HL-60 (cell line): ENCODE measurements around the gene IPPK.

Source experiments
- DNase-seq, 2 experiments: peaks; one replicate each; pipeline ENCODE4 v3.0.0-alpha.2; 2010 to 2020; ENCODE audit warnings: low read depth in 1 of 2, low spot score in 1 of 2
- H3K27ac ChIP-seq: fragments of 250-450 bp; sonication (Bioruptor Pico); replicated peaks from 2 replicates; pipeline ENCODE4 v1.5.1; 2020; ENCODE audit warnings: mild to moderate bottlenecking, moderate library complexity
- H3K27me3 ChIP-seq: fragments of 250-450 bp; sonication (Bioruptor Pico); 2 replicates; pipeline ENCODE4 v1.5.1; 2021; ENCODE audit warnings: mild to moderate bottlenecking, moderate library complexity; ENCODE audit not compliant: insufficient read depth, poor library complexity, severe bottlenecking
- H3K4me3 ChIP-seq: replicated peaks from 2 replicates; pipeline ENCODE4 v1.5.1; 2011; ENCODE audit warnings: mild to moderate bottlenecking, control low read depth, low read length; ENCODE audit not compliant: insufficient read depth
- GABPA ChIP-seq: IDR thresholded peaks from 2 replicates; pipeline ENCODE4 v1.6.1; 2012; ENCODE audit warnings: low read depth
- POLR2AphosphoS5 ChIP-seq: IDR thresholded peaks from 2 replicates; pipeline ENCODE4 v1.6.1; 2012; ENCODE audit warnings: low read depth
- SPI1 ChIP-seq: IDR thresholded peaks from 2 replicates; pipeline ENCODE4 v1.6.1; 2012; ENCODE audit warnings: low read depth, mild to moderate bottlenecking, borderline replicate concordance
- TF ChIP-seq, protein P1 (sequence below): IDR thresholded peaks from 2 replicates; pipeline ENCODE4 v1.6.1; 2012; ENCODE audit warnings: low read depth; ENCODE audit not compliant: insufficient replicate concordance
- TF ChIP-seq, protein P2 (sequence below): IDR thresholded peaks from one replicate; pipeline ENCODE4 v1.5.1; 2011; ENCODE audit warnings: low read length, control low read depth, inconsistent platforms; ENCODE audit not compliant: insufficient read depth

Gene IPPK

DNA sequence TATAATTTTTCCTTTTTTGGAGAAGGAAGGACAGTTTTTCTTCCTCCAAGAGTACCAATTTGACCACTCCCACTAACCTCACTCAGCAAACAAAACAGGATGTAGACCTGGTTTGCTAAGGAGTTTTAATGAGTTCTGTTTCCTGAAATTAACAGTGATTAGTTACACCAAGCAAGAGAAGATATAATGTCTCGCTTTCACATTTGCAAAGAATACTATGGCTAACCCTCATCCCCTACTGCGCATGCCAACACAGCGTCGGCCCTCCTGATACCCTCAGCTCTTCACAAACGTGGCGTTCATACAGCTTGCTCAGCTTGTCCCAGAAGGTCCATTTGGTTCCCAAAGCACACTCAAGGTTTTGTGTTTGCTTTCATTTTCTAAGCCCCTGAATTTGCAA, 41.9 kb upstream of the IPPK start:
- TF ChIP-seq GABPA, result no peak
- TF ChIP-seq, protein P1, sequence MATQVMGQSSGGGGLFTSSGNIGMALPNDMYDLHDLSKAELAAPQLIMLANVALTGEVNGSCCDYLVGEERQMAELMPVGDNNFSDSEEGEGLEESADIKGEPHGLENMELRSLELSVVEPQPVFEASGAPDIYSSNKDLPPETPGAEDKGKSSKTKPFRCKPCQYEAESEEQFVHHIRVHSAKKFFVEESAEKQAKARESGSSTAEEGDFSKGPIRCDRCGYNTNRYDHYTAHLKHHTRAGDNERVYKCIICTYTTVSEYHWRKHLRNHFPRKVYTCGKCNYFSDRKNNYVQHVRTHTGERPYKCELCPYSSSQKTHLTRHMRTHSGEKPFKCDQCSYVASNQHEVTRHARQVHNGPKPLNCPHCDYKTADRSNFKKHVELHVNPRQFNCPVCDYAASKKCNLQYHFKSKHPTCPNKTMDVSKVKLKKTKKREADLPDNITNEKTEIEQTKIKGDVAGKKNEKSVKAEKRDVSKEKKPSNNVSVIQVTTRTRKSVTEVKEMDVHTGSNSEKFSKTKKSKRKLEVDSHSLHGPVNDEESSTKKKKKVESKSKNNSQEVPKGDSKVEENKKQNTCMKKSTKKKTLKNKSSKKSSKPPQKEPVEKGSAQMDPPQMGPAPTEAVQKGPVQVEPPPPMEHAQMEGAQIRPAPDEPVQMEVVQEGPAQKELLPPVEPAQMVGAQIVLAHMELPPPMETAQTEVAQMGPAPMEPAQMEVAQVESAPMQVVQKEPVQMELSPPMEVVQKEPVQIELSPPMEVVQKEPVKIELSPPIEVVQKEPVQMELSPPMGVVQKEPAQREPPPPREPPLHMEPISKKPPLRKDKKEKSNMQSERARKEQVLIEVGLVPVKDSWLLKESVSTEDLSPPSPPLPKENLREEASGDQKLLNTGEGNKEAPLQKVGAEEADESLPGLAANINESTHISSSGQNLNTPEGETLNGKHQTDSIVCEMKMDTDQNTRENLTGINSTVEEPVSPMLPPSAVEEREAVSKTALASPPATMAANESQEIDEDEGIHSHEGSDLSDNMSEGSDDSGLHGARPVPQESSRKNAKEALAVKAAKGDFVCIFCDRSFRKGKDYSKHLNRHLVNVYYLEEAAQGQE, result no peak
- no peak for TF ChIP-seq SPI1
- TF ChIP-seq, protein P2, sequence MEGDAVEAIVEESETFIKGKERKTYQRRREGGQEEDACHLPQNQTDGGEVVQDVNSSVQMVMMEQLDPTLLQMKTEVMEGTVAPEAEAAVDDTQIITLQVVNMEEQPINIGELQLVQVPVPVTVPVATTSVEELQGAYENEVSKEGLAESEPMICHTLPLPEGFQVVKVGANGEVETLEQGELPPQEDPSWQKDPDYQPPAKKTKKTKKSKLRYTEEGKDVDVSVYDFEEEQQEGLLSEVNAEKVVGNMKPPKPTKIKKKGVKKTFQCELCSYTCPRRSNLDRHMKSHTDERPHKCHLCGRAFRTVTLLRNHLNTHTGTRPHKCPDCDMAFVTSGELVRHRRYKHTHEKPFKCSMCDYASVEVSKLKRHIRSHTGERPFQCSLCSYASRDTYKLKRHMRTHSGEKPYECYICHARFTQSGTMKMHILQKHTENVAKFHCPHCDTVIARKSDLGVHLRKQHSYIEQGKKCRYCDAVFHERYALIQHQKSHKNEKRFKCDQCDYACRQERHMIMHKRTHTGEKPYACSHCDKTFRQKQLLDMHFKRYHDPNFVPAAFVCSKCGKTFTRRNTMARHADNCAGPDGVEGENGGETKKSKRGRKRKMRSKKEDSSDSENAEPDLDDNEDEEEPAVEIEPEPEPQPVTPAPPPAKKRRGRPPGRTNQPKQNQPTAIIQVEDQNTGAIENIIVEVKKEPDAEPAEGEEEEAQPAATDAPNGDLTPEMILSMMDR, result no peak
- TF ChIP-seq POLR2AphosphoS5, result no peak
- DNase-seq, result no peak
- Histone ChIP-seq H3K27ac (no peak overlapping the region), H3K4me3 (no peak overlapping the region), H3K27me3 (no peaks in the 10 kb centered on the region)

DNA sequence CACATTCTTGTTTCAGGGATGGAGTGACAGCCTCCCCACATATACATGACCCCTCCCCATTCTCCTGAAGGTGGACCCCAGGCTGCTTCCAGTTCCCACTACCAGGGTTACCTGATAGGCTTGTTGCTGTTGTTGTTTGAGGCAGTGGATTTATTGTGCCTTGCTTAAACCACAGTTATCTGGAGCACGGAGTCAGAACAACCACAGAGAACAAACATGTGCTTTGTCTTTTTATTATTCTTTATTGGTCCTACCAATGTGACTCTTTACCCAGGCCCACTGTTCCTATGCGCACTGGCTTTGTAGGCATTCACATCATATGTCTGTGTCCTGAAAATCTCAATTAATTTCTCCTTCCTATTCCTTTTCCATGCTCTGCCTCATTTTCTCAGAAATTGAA, 41.2 kb upstream of the IPPK start:
- TF ChIP-seq, protein P1, result no peak
- TF ChIP-seq POLR2AphosphoS5, result no peak
- TF ChIP-seq SPI1, result no peak
- TF ChIP-seq GABPA, result no peak
- TF ChIP-seq, protein P2, result no peak
- DNase-seq, result no peak
- Histone ChIP-seq H3K27me3 (no peaks in the 10 kb centered on the region), H3K4me3 (no peak overlapping the region), H3K27ac (no peak overlapping the region)

DNA sequence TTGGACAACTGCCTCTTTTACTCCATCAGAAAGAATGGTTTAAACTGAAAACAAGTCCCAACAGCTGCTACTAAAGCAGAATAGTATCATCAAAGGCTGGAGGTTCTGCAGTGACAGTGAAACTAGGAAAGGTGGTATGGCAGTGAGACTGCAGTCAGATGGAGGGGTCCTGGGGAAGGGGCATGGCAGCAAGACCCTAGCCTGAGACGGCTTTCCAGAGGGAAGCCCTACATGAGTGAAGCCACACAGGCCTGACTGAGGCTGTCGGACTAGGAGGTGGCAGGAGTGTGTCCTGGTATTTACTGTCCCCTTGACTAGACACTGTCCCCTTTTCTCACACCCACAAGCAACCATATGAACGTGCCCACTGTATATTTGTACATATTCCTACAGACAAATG, 40.4 kb upstream of the IPPK start:
- no peaks in the 10 kb centered on the region for H3K27me3 ChIP-seq
- H3K27ac ChIP-seq, result no peak overlapping the region
- H3K4me3 ChIP-seq, result no peak overlapping the region
- TF ChIP-seq POLR2AphosphoS5, result no peak
- DNase-seq, result no peak

DNA sequence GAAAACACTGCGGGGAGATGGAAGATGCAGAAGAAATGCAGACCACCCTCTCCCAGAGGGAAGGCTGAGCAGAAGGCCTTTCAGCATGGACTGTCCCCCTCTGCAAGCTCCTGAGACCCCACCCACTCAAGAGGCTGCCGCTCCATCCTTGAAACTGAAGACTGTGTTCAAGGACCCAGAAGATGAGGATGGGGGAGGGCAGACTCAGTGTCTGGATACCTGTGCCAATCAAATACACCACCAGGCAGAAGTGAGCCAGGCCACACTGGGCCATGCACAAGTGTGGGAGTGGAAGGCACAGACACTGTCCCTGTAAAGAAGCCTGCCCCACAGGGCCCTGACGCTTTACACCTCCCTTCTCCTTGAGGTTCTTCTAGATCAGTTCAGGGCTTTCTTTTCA, 40.0 kb upstream of the IPPK start:
- Histone ChIP-seq H3K4me3 (no peak overlapping the region), H3K27ac (no peak overlapping the region), H3K27me3 (no peaks in the 10 kb centered on the region)
- no peak for TF ChIP-seq POLR2AphosphoS5
- TF ChIP-seq, protein P1, result no peak
- no peak for TF ChIP-seq SPI1
- TF ChIP-seq, protein P2, result no peak
- no peak for TF ChIP-seq GABPA
- no peak for DNase-seq
